Occipital lobe (tissue), 2 donors: ENCODE data around the gene FBXW7. TPM values are rescaled to one million over a fixed set of nuclear protein-coding genes. Genes with fewer than 3 reads are reported as not detected.

Experiments used
- DNase-seq: peaks from one replicate; lab custom pipeline; 2025; lab: John Stamatoyannopoulos, UW
- total RNA-seq: library from RNA; depleted of rRNA; stranded (reverse); fragments of >200 nt; gene quantifications from one replicate; pipeline ENCODE4 v1.2.3, GENCODE V29; 2014

Gene FBXW7
- total RNA-seq, 1 donor from 2014 or later = 285 TPM

GRCh38 chr4:152513078-152513477, 22.8 kb downstream of the FBXW7 start:
- DNase-seq = no peak

- DNase-seq = no peak
These were observed 23.4 kb downstream of the FBXW7 start for GRCh38 chr4:152512483-152512882.

GRCh38 chr4:152510349-152511147, 25.3 kb downstream of the FBXW7 start:
- DNase-seq = no peak

GRCh38 chr4:152509595-152510225, 26.2 kb downstream of the FBXW7 start:
- no peak for DNase-seq

GRCh38 chr4:152508818-152509217, 27.1 kb downstream of the FBXW7 start:
- no peak for DNase-seq

- no peak for DNase-seq
These were observed 27.5 kb downstream of the FBXW7 start for GRCh38 chr4:152508386-152508785.

- no peak for DNase-seq
These were observed 32.1 kb downstream of the FBXW7 start for GRCh38 chr4:152503653-152504290.

GRCh38 chr4:152501846-152502536, 33.9 kb downstream of the FBXW7 start:
- no peak for DNase-seq

- peak; percentile 12 for DNase-seq
These were observed 35.0 kb downstream of the FBXW7 start for GRCh38 chr4:152500800-152501434.

GRCh38 chr4:152500275-152500674, 35.6 kb downstream of the FBXW7 start:
- no peak for DNase-seq

GRCh38 chr4:152499344-152499743, 36.5 kb downstream of the FBXW7 start:
- DNase-seq = no peak

GRCh38 chr4:152494020-152494419, 41.9 kb downstream of the FBXW7 start:
- DNase-seq = no peak

- DNase-seq = no peak
These were observed 47.6 kb downstream of the FBXW7 start for GRCh38 chr4:152488246-152488645.

- DNase-seq = no peak
These were observed 49.2 kb downstream of the FBXW7 start for GRCh38 chr4:152486429-152487389.

- DNase-seq = no peak
These were observed 50.1 kb downstream of the FBXW7 start for GRCh38 chr4:152485726-152486276.

GRCh38 chr4:152482211-152482610, 53.7 kb downstream of the FBXW7 start:
- no peak for DNase-seq

GRCh38 chr4:152480901-152481300, 55.0 kb downstream of the FBXW7 start:
- no peak for DNase-seq

- no peak for DNase-seq
These were observed 55.6 kb downstream of the FBXW7 start for GRCh38 chr4:152480326-152480725.

- no peak for DNase-seq
These were observed 56.4 kb downstream of the FBXW7 start for GRCh38 chr4:152479428-152480026.
